ENCODE results near the gene CPSF4L.
"Not testable (repeated sequence)": the region's sequence is repeated elsewhere in the genome, so short reads cannot be mapped to it uniquely, and the experiment has no call there.

The CPSF4L gene, protein sequence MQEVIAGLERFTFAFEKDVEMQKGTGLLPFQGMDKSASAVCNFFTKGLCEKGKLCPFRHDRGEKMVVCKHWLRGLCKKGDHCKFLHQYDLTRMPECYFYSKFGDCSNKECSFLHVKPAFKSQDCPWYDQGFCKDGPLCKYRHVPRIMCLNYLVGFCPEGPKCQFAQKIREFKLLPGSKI

DNA sequence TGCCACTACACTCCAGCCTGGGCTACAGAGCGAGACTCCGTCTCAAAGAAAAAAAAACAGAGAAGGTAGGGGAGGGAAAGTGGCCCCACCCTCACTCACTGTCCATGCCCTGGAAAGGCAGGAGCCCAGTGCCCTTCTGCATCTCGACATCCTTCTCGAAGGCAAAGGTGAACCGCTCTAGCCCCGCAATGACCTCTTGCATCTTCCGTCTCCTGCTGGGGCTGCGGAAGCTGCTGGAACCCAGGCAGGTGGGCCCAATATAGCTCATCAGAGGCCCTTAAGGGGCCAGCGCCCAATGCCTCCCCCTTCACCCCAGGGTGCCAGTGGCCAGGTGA lies at the start of gene CPSF4L:
Gene CPSF4L, minus strand, starts transcription at position 264 of the 335 bp plus-strand sequence. Its CDS starts 62 bp downstream, at position 202.
- no peak for DNase-seq (ENCODE audit: low read depth in 2 of 2)

DNA sequence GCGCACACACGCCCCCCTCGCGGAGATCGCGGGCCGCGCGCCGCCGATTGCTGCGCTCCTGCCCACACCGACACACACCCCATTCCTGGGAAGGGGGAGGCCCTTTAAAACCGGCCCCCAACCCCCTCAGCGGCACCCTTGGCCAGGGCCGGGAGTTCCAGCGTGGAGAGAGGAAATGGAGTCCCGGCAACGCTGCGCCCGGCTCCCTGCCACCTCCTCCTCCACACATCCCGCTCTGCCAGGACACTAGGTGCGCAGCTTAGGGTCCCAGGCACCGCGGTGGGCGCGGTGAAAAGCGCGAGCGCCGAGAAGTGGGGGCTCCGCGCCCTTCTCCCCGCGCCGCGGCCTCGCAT lies 49.7 kb upstream of the CPSF4L start:
- peak in 1 of 2 donors; percentile 12 for DNase-seq (ENCODE audit: low read depth in 2 of 2)

DNA sequence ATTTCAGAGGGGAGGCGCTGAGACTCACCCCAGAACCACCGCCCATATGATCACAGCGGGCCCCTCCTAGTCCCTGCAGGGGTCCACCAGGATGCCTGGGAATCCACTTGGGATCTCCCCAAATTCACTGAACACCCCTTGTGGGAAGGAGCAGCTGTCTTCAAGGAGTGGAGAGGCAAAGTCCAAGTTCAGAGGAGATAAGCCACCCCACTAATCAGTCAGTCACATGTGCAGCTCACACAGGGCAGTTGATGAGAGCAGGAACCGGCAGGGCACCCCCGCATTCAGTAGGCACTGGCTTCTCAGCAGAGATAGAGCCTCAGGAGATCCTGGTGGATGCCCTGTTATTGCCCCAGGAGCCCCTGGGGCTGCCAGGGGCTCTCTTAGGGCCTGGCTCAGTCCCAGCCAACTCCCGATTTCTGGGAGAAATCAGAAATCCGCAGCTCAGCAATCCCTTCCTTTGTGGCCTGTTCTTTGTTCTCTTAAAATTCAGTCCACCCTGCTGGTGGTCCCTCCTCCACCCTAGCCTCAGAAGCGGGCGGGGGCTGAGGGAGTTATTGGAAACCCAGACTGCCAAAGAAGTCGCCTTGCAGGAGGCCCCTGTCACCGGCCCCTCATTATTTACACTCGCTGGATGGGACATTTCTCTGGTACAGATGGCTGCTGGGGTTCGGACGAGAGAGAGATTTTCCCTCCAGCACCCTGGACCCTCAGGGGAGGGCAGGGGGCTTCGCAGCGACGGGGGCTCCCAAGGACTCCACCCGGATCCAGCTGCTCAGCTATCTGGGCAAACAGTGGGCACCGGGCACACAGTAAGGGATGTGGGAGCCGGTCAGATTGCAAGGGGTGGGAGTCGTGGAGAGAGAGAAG lies 48.3 kb upstream of the CPSF4L start:
- DNase-seq (ENCODE audit: low read depth in 2 of 2), result no peak

DNA sequence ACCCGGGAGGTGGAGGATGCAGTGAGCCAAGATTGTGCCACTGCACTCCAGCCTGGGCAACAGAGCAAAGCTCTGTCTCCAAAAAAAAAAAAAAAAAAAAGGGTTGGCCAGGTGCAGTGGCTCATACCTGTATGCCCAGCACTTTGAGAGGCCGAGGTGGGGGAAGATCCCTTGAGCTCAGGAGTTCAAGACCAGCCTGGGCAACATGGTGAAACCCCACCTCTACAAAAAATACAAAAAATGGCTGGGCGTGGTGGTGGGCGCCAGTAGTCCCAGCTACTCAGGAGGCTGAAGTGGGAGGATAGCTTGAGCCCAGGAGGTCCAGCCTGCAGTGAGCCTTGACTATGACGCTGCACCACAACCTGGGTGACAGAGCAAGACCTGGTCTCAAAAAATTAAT lies 47.3 kb upstream of the CPSF4L start:
- DNase-seq (ENCODE audit: low read depth in 2 of 2), result not testable (repeated sequence)

DNA sequence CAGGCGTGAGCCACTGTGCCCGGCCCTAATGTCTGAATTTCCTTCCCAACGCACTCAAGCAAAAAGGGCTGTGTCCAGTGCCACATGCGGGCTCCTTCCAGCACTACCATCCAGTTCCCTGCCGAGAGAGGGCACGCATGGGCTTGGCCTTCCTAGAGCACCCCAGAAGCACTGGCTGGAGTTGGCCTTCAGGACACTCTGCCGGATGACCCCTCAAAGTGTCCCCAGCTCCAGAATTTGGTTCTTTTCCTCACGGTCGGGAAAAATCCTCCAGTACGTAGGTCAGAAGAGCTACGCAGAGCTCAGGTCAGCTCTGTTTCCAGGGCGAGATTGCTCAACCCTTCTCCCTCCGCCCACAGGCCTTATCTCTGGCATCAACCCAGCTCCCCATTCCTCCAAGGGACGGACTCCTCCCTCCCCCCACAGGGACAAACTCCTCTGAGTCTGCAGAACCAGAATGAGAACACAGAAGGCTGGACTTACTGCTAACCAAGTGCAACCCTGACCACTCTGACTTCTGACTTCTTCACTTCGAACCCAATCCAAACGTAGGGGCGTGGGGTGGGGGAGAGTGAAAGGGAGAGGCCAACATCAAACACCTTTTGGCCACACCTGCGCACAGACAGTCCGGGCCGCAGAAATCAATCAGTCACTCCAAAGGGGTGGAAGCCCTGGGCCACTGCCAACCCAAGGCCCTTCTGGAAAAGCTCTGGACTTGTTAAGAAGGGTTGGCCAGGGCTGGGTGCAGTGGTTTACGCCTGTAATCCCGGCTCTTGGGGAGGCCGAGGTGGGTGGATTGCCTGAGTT lies 46.5 kb upstream of the CPSF4L start:
- no peak for DNase-seq (ENCODE audit: low read depth in 2 of 2)

DNA sequence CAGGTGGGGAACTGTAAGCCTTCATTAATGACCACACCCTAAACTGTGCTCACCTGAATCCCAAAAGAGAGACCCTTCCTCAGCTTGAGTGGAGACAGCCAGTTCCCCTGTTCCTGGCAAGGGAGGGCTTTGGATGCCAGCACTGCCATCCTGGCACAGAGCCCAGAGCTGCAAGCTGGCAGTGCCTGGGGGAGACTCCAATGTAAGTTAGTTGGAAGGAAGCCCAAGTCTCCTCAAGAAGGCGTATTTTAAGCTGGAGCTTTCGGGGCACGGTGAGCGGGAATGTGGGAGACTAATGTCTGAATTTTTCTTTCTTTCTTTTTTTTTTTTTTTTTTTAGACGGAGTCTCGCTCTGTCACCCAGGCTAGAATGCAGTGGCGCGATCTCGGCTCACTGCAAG lies 45.5 kb upstream of the CPSF4L start:
- no peak for DNase-seq (ENCODE audit: low read depth in 2 of 2)

DNA sequence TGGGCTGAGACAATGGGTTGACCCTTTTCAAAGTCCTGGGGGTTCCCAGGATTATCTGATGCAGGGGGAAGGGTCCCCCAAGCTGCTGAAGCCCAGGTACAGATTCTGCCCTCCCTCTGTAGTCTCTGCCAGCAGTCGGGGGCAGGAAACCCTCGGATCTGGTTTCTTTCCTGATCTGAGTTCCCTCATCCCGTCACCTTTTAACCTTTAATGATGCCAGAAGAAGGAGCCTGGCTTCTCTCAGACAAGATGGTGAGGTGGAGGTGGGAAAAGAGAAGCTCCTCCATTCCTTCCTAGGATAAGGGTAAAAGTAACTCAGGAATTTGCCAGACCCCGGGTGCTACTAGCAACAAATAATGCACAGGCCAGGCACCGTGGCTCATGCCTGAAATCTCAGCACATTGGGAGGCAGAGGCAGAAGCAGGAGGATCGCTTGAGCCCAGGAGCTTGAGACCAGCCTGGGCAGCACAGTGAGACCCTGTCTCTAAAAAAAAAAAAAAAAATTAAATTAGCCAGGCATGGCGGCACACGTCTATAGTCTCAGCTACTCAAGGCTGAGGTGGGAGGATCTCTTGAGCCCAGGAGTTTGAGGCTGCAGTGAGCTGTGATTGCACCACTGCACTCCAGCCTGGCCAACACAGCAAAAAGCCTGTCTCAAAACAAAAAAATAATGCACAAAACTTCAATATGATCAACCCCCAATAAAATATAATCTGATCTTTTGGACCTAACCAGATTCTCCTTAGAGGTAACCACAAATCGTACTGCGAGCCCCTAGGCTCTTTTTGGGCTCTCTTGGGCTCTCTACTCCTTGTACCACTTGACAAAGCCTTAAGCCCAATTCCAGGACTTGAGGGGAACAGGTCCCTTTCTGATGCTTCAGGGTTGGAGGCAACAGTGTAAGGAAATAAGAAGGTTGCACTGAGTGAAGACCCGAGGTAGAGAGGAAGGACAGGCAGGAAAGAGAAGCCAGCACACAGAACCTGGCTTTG lies 44.5 kb upstream of the CPSF4L start:
- no peak for DNase-seq (ENCODE audit: low read depth in 2 of 2)

DNA sequence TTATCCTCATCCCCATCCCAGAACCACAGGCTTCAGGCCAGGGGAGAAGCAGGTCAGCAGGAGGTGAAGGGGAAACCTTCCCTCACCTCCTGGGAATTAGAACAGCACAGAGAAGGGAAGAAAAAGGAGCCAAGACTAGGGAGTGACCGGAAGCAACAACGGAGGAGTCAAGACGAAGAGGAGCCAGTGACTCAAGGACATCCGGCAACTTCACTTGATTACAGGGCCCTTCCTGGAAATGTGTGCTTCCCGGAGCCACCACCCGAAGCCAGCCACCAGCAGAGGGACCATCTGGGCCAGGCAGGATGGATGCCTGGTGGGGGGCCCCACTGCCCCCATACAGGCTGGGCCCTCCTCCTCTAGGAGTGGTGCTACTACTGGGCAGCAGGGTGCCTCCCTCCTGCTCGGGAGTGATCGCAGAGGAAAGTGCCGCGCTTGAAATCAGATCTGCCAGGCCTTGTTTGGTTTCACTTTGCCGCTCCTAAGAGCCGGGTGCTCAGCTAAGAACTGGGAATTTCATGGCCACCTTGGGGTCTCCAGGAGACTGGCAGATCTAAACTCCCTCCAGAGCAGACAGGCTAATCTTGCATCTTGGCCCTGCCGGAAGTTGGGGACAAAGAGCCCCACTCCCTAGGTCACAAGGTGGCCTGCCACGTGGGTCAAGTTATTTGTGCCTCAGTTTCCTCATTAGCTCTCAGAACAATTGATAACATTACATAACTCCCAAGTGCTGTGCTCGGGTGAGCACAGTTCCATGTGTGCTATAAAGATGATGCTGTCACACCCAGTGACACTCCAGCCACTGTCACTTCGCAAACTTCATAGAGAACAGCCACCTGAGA lies 43.5 kb upstream of the CPSF4L start:
- no peak for DNase-seq (ENCODE audit: low read depth in 2 of 2)

DNA sequence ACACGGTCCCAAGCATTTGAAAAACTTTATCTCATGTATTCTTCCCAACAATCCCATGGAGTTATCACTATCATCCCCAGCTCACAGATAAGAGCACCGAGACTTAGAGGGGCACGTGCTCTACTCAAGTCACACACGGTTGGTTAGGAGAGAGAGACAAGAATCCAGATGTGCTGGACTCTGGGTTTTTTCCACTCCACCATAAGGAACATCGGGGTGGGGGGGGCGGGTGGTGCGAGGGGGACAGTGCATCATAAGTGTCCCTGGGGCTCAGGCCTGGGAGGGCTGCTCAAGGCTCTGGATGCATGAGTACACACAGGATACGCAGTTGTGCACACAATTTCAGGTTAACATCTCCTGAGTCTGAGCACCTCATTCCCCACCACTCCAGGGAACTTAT lies 42.8 kb upstream of the CPSF4L start:
- no peak for DNase-seq (ENCODE audit: low read depth in 2 of 2)

DNA sequence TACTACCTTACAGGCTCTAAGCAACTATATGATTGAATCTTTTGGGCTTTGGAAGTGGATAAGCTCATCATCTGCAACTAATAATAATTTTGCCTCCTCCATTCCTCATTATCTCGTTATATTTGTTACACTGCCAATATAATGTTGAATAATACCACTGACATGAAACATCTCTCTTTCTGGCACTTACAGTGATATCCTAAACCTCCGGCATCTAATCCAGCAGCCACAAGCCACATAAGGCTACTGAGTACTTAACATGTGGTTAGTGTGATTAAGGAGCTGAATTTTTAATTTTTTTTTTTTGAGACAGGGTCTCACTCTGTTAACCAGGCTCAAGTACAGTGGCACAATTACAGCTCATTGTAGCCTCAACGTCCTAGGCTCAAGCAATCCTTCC lies 40.5 kb upstream of the CPSF4L start:
- no peak for DNase-seq (ENCODE audit: low read depth in 2 of 2)

DNA sequence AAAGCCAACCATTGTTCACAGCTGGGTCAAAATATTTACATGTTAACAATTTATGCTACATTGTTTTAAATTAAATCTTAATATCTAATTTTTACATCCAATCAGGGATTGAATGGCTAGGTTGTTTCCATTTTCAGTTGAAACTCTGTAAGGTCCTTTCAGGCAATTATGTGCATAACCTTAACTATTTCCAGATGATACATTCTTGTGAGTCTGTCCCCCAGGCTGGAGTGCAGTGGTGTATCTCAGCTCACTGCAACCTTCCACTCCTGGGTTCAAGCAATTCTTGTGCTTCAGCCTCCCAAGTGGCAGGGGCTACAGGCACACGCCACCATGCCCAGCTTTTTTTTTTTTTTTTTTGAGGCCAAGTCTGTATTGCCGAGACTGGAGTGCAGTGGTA lies 39.7 kb upstream of the CPSF4L start:
- no peak for DNase-seq (ENCODE audit: low read depth in 2 of 2)

DNA sequence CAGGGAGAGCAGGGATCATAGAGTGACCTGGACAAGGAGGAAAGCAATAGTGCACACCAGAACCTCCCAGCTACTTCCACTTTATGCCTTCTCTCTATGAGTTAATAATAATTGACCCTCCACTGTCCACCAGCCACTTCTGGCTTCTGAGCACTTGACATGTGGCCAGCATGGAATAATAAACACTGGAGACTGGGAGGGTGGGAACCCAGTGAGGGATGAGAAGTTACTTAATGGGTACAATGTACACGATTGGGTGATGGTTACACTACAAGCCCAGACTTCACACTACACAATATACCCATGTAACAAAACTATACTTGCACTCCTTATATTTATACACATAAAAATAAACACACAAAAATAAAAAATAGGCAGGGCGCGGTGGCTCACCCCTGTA lies 38.7 kb upstream of the CPSF4L start:
- no peak for DNase-seq (ENCODE audit: low read depth in 2 of 2)

DNA sequence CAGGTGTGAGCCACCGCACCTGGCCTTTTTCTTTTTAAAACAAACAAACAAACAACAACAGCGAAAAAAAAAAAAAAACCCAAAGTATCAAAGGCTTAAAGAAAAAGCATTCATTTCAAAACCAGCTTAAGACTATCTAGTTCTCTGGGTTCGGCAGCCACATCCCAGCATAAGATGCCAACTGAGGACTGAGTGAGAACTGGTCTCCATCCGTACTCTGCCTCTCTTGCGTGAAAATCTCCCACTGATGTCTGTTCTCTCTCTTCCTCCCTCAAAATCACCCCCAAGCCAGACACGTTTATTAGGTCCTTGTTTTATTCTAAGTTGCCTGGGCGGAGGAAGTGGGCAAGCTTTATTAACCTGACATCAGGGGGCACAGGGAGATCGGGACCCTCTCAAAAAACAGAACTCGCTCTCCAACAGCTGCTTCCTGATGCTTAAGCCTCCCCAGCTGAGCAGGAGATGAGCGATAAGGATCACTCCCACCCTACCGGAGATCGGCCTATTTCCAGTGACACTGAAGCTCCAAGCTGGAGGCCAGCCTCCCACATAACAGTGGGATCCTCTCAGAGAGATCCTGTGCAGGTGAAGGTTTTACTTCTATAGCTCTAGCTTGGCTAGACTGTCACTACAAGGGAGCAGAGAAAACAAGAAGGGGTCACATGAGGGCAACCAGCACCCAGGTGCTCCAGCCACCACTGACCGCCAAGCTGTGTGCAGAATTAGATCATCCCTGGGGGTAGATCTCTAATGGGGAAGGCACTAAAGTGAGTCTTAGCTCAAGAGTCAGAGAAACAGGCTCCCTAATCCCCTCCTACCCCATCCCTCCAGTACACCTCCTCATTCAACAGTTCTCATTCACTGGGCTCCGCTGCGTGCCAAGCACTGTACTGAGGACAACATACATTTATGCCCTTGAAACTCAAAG lies 36.5 kb upstream of the CPSF4L start:
- no peak for DNase-seq (ENCODE audit: low read depth in 2 of 2)

DNA sequence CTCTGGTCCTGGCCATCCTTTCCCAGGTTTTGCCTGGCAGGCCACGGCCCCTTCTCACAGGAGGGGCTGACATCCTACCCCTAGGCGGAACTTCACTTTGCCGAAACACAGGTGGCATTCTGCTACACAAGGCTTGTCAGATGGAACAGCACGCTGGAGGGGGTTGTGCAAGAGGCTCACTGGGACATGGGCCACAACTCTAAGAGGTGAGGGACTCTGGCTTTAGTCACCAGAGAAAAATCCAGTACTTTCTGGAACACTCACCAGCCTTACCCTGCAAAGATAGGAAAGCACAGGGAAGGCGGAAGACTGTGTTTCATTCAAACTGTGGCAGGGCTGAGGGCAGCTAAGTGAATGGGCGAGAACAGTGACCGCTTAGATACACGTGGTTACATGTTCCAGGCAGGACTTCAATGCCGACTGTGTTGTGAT lies 31.8 kb upstream of the CPSF4L start:
- DNase-seq (ENCODE audit: low read depth in 2 of 2), result no peak

DNA sequence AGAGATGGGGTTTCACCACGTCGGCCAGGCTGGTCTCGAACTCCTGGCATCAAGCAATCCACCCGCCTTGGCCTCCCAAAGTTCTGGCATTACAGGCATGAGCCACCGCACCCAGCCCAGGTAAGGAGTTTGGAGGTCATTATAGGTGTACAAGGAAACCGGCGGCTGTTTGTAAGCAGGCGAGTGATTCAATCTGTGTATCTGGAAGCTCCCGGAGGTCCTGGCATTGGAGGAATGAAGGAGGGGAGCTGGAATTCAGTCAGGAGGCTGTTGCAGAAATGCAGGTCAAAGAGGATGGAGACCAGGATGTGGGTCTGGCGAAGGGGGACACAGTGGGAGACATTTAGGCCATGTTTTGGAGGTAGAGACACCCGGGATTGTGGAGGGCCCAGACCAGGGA lies 31.4 kb upstream of the CPSF4L start:
- DNase-seq (ENCODE audit: low read depth in 2 of 2), result no peak

DNA sequence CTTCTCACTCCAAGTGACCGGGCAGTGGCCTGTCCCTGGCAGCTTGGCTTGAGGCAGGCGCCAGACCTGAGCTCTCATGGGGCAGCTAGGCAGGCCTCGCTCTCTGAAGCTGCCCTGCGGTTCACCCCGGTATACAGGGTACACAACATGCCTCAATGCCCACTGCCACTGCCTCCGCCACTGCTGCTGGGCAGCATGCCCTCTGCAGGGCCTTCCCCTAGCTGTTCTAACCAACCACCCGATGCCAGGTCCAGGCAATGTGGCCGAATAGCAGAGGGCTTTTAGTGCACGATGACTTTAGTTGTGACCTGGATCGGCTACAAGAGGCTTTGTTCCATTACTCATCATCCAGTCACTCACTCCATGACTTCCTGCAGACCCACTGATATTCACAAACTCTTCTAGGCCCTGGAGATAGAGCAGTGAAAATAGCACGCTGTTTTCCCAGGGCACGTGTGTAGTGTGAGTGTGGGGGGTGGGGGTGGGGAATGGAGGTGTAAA lies 30.4 kb upstream of the CPSF4L start:
- no peak for DNase-seq (ENCODE audit: low read depth in 2 of 2)

DNA sequence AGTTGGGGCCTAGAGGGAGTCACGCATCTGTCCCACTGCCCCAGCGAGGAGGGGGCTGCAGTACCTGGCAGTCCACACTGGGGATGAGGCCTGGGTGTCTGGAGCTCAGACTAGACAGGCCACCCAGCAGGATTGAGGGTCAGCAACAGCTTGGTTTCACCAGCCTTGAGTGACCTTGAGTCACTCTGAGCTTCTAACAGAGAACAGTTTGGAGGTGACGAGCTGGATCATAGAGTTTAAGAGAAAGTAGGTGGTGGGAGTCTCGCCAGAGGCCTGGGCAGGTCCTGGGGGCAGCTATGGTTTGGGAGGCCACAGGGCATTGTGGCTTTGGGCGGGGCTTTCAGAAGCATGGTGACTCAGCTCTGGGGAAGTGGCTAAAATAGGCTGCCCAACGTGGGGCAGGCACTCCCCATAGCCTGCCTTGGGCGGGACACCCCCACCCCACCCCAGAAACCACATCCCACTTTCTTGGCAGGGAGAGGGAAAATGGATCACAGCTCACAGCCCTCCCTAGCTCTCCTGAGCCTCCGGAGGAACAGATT lies 29.7 kb upstream of the CPSF4L start:
- DNase-seq (ENCODE audit: low read depth in 2 of 2), result no peak

DNA sequence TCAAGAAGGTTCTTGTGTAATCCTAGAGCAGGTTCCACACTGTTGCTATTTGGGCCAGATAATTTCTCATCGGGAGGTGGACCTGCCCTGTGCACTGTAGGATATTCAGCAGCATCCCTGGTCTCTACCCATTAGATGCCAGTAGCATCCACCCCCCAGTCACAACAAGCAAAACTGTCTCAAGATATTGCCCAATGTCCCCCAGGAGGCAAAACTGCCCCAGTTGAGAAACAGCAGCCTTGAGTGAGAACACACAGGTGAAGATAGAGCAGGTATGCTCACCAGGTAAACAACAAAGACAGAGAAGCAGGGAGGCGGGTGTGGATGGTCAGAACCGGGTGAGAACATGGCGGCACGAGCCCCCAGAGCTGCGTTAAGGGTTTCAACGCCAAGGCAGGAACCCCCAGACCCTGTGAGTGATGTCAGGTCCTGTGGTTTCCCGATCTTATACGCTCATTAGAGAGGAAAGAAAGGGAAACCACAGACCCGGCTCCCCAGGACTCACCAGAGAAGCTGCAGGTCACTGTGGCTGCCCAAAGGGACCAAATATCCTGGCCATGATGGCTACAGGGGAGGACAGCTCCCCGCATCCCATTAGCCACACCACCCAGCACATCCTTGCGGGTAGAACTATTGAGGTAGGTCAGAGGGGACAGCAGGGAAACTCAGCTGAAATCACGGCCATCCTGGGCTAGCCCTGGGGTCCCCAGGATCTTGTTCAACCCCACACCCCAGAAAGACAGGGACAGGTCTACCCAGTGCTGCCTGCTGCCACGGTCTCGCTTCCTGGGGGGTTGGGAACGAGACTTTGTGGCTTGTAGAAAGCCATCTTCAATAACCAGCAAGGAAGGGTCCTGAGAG lies 28.9 kb upstream of the CPSF4L start:
- DNase-seq (ENCODE audit: low read depth in 2 of 2), result no peak
